Dedifferentiated amniotic fluid mesenchymal stem cell (primary cell): ENCODE data around the gene CAPN1.
"Not testable (repeated sequence)": the region's sequence is repeated elsewhere in the genome, so short reads cannot be mapped to it uniquely, and the experiment has no call there.

Source experiments
- DNase-seq: peaks from one replicate; pipeline ENCODE4 v3.0.0-alpha.2; 2016; ENCODE audit errors: extremely low spot score

The CAPN1 gene

GRCh38 chr11:65160643-65161042 is 21.1 kb upstream of the CAPN1 start:
- no peak for DNase-seq

DNA sequence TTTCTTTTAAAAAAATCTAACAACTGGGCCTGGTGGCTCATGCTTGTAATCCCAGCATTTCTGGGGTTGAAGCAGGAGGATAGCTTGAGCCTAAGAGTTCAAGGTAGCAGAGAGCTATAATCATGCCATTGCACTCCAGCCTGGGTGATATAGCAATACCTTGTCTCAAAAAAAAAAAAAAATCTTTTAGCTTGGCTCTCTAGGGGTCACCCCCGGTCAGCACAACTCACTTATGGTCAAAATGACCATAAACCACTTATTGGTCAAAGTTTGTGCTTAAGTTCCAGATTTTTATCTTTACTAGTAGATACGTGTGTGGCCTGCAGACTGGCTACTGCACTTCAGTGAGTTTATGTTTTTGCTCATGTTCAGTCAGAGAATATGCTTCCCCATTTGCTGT is 18.0 kb upstream of the CAPN1 start:
- no peak for DNase-seq

DNA sequence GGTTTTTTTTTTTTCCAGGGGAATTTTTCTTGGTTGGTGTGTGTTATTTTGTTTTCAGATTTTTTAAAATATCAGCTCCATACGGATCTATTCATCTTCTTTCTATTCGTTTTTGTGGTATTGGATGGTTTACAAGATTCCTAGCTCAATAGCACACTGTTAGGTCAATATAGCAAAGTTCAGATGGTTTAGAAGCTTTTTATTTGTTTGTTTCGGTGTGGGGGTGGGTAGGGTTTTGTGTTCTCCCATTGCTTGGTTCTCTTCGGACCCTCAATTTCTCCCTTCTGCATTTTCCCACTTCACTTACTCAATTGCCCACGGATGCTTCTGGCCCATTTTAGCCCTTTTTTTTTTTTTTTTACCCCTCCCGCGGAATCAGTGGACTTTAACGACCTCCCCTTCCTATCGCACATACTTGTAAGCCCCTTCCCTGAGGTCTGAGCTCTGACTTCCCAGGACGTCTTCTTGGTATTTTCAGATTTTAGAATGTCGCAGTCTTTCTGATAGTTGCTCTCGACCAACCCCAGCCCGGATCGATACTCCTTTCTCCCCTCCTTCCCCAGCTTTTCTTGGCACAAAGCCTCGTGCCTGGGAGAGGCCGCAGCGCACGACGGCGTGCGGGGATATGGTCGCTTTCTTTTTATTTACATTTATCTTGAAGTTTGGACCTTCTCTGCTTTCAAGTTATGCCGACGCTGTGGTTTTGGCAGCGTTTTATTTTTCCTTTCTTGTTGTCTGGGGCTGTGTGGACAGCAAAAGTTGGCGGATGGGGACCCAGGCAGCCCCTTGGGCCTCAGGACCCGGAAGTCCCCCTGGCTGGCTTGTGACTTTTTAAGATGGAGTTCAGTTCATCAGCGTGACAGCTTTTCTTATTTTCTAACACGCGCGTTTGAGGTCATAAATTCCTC is 16.1 kb upstream of the CAPN1 start:
- no peak for DNase-seq

GRCh38 chr11:65166893-65167292 is 14.8 kb upstream of the CAPN1 start:
- no peak for DNase-seq

DNA sequence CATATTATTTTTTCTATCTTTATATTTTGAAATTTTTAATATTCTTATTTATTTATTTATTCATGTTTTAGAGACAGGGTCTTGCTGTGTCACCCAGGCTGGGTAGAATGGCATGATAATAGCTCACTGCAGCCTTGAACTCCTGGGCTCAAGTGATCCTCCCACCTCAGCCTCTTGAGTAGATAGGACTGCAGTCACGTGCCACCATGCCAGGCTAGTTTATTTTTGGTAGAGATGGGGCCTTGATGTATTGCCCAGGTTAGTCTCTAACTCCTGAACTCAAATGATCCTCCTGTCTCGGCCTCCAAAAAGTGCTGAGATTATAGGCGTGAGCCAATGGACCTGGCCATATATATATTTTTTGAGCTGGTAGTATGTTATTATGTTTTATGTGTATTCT is 14.1 kb upstream of the CAPN1 start:
- DNase-seq: no peak

DNA sequence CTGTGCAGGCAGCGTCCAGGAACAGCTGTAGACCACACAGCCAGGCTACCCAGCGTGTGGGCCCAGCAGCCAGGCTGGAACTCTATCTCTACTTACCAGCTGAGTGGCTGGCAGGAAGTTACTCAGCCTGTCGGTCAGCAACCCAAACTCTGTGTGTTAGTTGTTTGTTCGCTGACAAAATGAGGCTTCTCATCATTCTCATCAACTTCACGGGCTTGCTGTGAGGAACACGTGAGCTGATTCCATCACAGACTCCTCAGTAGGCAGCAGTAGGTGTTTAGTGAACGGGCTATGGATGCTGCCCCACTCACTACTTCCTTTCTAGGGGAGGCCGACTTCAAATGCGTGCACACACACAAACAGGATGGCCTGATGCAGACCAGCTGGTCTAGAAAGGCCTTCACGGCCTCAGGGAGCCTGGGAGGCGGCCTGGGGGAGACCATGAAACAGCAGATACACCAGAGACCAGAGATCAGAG is 12.5 kb upstream of the CAPN1 start:
- DNase-seq: no peak

- no peak for DNase-seq
Observed at GRCh38 chr11:65170058-65170534, 11.6 kb upstream of the CAPN1 start, which contains the start of gene SPDYC. TSS of gene SPDYC (plus strand) at chr11:65170233. CDS start at chr11:65171358, 1,125 bp downstream.

DNA sequence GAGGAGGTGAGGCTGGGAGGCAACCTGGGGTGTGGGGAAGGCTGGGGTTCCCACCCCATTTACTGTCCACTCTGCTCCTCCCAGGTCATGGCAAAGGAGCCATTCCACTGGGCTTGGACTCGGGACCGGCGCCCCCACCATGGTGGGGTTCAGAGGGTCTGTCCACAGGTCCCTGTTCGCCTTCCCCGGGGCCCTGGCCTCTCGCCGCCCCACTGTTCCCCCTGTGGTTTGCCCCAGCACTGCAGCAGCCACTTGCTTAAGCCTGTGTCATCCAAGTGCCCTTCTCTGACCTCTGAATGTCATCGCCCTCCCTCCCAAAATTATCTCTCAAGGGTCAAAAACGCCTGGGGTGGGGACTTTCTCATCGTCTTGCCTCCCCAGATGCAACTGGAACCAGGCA is 9.1 kb upstream of the CAPN1 start:
- DNase-seq: no peak

DNA sequence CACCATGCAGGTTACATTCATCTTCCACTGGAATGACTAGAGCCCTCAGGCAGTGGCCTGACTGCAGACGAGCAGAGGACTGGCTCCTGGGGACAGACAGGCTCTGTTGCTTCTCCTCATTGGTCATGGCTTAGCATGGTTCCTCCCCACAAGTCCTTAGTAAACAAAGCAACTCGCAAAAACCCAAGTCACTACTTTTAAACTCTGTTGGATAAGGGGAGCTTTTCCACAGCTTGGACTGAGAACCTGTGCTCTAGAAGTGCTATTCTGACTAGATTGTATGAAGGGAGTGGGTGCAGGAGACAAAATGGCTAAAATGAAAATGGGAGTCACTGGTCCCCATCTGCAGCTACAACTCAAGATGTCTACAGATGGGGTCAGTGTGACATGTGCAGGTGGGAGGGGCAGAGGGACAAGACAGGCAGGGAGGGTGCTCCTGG is 7.1 kb upstream of the CAPN1 start:
- DNase-seq: not testable (repeated sequence)

GRCh38 chr11:65180877-65181568 is 705 bp upstream of the CAPN1 start:
- peak; percentile 45 for DNase-seq

- DNase-seq: no peak
Observed at GRCh38 chr11:65182258-65183170, 786 bp downstream of the CAPN1 start.

GRCh38 chr11:65183201-65183891 is 1.6 kb downstream of the CAPN1 start:
- DNase-seq: no peak

DNA sequence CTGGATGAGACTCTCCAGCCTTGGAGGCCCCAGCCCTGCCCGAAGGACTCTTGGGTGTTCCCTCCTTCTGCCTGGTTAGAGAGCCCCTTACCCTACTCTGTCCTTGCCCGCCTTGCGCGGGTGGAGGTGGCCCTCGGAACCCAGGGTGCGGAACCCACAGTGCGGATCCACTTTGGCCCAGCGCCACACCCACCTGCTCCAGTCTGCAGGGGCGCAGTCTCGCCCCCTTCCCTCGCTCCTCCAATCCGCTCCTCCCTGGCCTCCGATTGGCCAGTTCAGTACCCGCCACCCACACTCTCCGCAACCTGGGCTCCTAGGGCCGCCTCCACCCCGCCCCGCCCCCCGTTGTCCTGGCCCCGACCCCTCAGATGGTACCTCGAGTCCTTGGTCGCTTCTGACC is 2.4 kb downstream of the CAPN1 start:
- no peak for DNase-seq

- no peak for DNase-seq
Observed at GRCh38 chr11:65185171-65185570, 3.4 kb downstream of the CAPN1 start.

DNA sequence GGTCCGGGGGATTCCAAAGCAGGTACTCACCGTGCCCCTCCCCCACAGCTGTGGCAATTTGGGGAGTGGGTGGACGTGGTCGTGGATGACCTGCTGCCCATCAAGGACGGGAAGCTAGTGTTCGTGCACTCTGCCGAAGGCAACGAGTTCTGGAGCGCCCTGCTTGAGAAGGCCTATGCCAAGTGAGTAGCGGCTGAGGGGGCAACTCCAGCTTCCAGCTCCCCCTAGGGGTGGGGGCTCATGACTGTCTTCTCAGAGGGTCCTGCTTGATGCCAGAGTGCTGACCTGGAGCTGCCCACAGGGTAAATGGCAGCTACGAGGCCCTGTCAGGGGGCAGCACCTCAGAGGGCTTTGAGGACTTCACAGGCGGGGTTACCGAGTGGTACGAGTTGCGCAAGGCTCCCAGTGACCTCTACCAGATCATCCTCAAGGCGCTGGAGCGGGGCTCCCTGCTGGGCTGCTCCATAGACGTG is 4.2 kb downstream of the CAPN1 start:
- no peak for DNase-seq

DNA sequence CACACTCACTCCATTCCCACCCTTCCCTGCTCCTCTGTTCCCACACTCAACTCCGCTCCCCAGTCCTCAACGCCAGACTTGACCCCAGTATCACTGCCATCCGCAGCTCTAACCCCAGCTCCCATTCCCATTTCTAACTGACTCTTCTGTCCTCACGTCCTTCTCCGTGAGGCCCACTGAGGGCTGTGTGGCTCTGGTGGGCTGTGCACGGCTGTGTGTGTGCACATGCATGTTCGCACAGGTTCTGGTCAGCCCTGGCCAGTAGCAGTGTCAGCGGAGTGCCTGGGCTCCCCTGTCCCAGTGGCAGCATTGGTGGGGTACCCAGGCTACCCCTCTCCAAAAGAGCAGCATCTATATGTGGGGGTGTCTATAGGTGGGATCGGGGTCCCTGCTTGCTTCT is 5.0 kb downstream of the CAPN1 start:
- no peak for DNase-seq

DNA sequence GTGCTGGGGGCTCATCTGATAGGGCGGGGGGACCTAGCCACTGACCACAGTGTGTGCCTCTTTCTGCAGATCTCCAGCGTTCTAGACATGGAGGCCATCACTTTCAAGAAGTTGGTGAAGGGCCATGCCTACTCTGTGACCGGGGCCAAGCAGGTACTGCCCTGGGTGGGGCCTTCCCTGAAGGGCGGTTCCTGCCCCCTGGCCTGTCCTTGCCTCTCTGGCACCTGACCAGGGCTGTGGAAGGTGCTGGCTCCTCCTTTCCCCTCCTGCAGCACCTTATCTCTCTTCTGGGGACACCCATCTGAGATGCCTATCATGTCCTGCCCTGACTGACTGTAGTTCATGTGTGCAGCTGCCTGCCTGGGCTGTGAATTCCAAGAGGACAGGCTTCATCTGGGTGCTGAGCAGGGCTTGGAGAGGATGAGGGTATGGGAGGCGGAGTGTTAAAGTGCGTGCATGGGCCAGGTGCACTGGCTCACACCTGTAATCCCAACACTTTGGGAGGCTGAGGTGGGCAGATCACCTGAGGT is 5.5 kb downstream of the CAPN1 start:
- no peak for DNase-seq

- no peak for DNase-seq
Observed at GRCh38 chr11:65187971-65188461, 6.3 kb downstream of the CAPN1 start.

GRCh38 chr11:65188486-65188885 is 6.8 kb downstream of the CAPN1 start:
- DNase-seq: no peak

GRCh38 chr11:65189191-65189590 is 7.5 kb downstream of the CAPN1 start:
- DNase-seq: no peak
